ENCODE measurements around the gene HDAC7. TPM values are rescaled to one million over a fixed set of nuclear protein-coding genes. Genes with fewer than 3 reads are reported as not detected.

The HDAC7 gene
- total and polyA plus RNA-seq, 2 donors (not counting 1 experiment from before 2014, with no cell fraction given) = 28.1 to 31.6 TPM

- Histone ChIP-seq H3K4me1 (ENCODE audit: control insufficient read depth, extremely low read depth, insufficient read depth, low read length) (peaks cover 18% of the 10 kb centered on the region), H3K4me2 (ENCODE audit: extremely low read depth, insufficient read depth, low read length) (no peak overlapping the region), H4K20me1 (ENCODE audit: control insufficient read depth, extremely low read depth, insufficient read depth, low read length) (no peaks in the 10 kb centered on the region), H3K9ac (ENCODE audit: insufficient read depth, low read length) (no peak overlapping the region), H2AFZ (ENCODE audit: low read length) (no peak overlapping the region), H3K4me3 (replicated peaks in 1 of 4; ENCODE audit: control extremely low read depth in 1 of 4, insufficient read depth in 1 of 4, low read depth in 3 of 4, low read length in 4 of 4) (no peak overlapping the region), H3K79me2 (ENCODE audit: control insufficient read depth, insufficient read depth, low read length) (no peaks in the 10 kb centered on the region), H3K36me3 (ENCODE audit: control insufficient read depth, insufficient read depth, low read length) (no peaks in the 10 kb centered on the region), H3K27ac (ENCODE audit: insufficient read depth, low read length) (no peak overlapping the region), H3K9me3 (ENCODE audit: control insufficient read depth, insufficient read depth, low read depth, low read length) (no peaks in the 10 kb centered on the region), H3K27me3 (ENCODE audit: control insufficient read depth, insufficient read depth, low read length) (no peaks in the 10 kb centered on the region)
- no peak for TF ChIP-seq EZH2 (IDR thresholded peaks at IDR 0.05; ENCODE audit: low read length, missing control alignments)
- TF ChIP-seq CTCF (conservative IDR thresholded peaks at IDR 0.05 in 1 of 2, IDR thresholded peaks at IDR 0.05 in 1 of 2; ENCODE audit: low read depth in 1 of 2, low read length in 2 of 2) = no peak
- no peak for DNase-seq (ENCODE audit: low read depth in 2 of 2)
Measured at GRCh38 chr12:47737936-47738594, 81.6 kb downstream of the HDAC7 start.

- Histone ChIP-seq H3K36me3 (ENCODE audit: control insufficient read depth, insufficient read depth, low read length) (no peaks in the 10 kb centered on the region), H3K79me2 (ENCODE audit: control insufficient read depth, insufficient read depth, low read length) (no peaks in the 10 kb centered on the region), H4K20me1 (ENCODE audit: control insufficient read depth, extremely low read depth, insufficient read depth, low read length) (no peaks in the 10 kb centered on the region), H2AFZ (ENCODE audit: low read length) (peak overlapping the region; percentile 77), H3K27me3 (ENCODE audit: control insufficient read depth, insufficient read depth, low read length) (no peaks in the 10 kb centered on the region), H3K4me1 (ENCODE audit: control insufficient read depth, extremely low read depth, insufficient read depth, low read length) (peaks cover 18% of the 10 kb centered on the region), H3K4me3 (replicated peaks in 1 of 4; ENCODE audit: control extremely low read depth in 1 of 4, insufficient read depth in 1 of 4, low read depth in 3 of 4, low read length in 4 of 4) (peak overlapping the region in 1 of 4 experiments; percentile 31), H3K27ac (ENCODE audit: insufficient read depth, low read length) (peak overlapping the region; percentile 39), H3K9ac (ENCODE audit: insufficient read depth, low read length) (no peak overlapping the region), H3K9me3 (ENCODE audit: control insufficient read depth, insufficient read depth, low read depth, low read length) (no peaks in the 10 kb centered on the region), H3K4me2 (ENCODE audit: extremely low read depth, insufficient read depth, low read length) (peak overlapping the region; percentile 78)
- TF ChIP-seq EZH2 (IDR thresholded peaks at IDR 0.05; ENCODE audit: low read length, missing control alignments) (no peak), CTCF (conservative IDR thresholded peaks at IDR 0.05 in 1 of 2, IDR thresholded peaks at IDR 0.05 in 1 of 2; ENCODE audit: low read depth in 1 of 2, low read length in 2 of 2) (no peak)
- DNase-seq (ENCODE audit: low read depth in 2 of 2) = peak; percentile 31 to 93
Measured at GRCh38 chr12:47736877-47737676, 82.6 kb downstream of the HDAC7 start.

- H3K9ac ChIP-seq (ENCODE audit: insufficient read depth, low read length) = no peak overlapping the region
- no peak for DNase-seq (ENCODE audit: low read depth in 2 of 2)
- no peaks in the 10 kb centered on the region for H3K36me3 ChIP-seq (ENCODE audit: control insufficient read depth, insufficient read depth, low read length)
- H2AFZ ChIP-seq (ENCODE audit: low read length) = no peak overlapping the region
- H3K9me3 ChIP-seq (ENCODE audit: control insufficient read depth, insufficient read depth, low read depth, low read length) = no peaks in the 10 kb centered on the region
- no peak overlapping the region for H3K27ac ChIP-seq (ENCODE audit: insufficient read depth, low read length)
- no peaks in the 10 kb centered on the region for H3K27me3 ChIP-seq (ENCODE audit: control insufficient read depth, insufficient read depth, low read length)
- no peaks in the 10 kb centered on the region for H4K20me1 ChIP-seq (ENCODE audit: control insufficient read depth, extremely low read depth, insufficient read depth, low read length)
- TF ChIP-seq CTCF (conservative IDR thresholded peaks at IDR 0.05 in 1 of 2, IDR thresholded peaks at IDR 0.05 in 1 of 2; ENCODE audit: low read depth in 1 of 2, low read length in 2 of 2) (no peak), EZH2 (IDR thresholded peaks at IDR 0.05; ENCODE audit: low read length, missing control alignments) (no peak)
- H3K4me2 ChIP-seq (ENCODE audit: extremely low read depth, insufficient read depth, low read length) = no peak overlapping the region
- H3K4me1 ChIP-seq (ENCODE audit: control insufficient read depth, extremely low read depth, insufficient read depth, low read length) = peaks cover 18% of the 10 kb centered on the region
- H3K79me2 ChIP-seq (ENCODE audit: control insufficient read depth, insufficient read depth, low read length) = no peaks in the 10 kb centered on the region
- no peak overlapping the region for H3K4me3 ChIP-seq (replicated peaks in 1 of 4; ENCODE audit: control extremely low read depth in 1 of 4, insufficient read depth in 1 of 4, low read depth in 3 of 4, low read length in 4 of 4)
Measured at GRCh38 chr12:47736216-47736615, 83.5 kb downstream of the HDAC7 start.
